ENCODE data around the gene ANKS1B. TPM values are rescaled to one million over a fixed set of nuclear protein-coding genes. Genes with fewer than 3 reads are reported as not detected.

ANKS1B gene
- total RNA-seq, 1 donor from 2014 or later: 1.9 TPM

Other genes starting within 250 kb of the ANKS1B start
- gene BLTP3B, start 157.9 kb upstream of the ANKS1B start, total RNA-seq: 20.2 TPM
- 18.6 TPM for gene ACTR6, start 215.9 kb upstream of the ANKS1B start, total RNA-seq